Stimulated activated CD4-positive, alpha-beta T cell treated with anti-CD3 and anti-CD28 coated beads, TNF-alpha, amount 100 ng/mL, for 24 hours (primary cell): ENCODE measurements around the gene WFDC10A.
"Not testable (repeated sequence)": the region's sequence is repeated elsewhere in the genome, so short reads cannot be mapped to it uniquely, and the experiment has no call there.

Experiments
- DNase-seq, 3 experiments: peaks; one replicate each; pipeline ENCODE4 v3.0.0-alpha.2; 2020; ENCODE audit warnings: low read depth in 3 of 3

Gene WFDC10A

GRCh38 chr20:45629496-45630100, at the start of gene WFDC10A:
TSS of gene WFDC10A (plus strand) at chr20:45629739. CDS start at chr20:45629814, 75 bp downstream.
- DNase-seq = peak in 1 of 3 experiments; percentile 34

DNA sequence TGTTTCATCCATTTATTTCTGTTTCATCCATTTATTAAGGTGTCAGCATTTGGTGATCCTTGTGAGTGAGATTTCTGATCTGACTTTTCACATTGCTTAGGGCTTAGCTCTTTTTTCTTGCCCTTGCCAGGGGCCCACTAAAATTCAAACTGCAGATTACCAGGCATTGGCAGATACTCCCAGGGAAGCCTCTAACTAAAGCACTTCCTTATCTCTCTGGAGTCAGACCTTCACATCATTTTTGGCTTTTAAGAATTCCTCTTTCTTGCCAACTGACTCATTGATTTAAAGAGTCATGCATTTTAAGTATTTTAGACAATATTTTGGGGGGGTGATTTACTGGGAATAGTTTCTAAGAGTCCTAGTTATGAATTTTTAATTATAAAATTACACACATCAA, 47.8 kb upstream of the WFDC10A start:
- DNase-seq = no peak

- no peak for DNase-seq
Observed at GRCh38 chr20:45583502-45583901, 46.0 kb upstream of the WFDC10A start.

DNA sequence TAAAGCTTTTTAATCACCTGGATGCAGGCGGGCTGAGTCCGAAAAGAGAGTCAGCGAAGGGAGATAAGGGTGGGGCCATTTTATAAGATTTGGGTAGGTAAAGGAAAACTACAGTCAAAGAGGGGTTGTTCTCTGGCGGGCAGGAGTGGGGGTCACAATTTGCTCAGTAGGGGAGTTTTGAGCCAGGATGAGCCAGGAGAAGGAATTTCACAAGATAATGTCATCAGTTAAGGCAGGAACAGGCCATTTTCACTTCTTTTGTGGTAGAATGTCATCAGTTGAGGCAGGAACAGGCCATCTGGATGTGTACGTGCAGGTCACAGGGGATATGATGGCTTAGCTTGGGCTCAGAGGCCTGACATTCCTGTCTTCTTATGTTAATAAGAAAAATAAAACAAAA, 45.2 kb upstream of the WFDC10A start:
- DNase-seq = not testable (repeated sequence)

DNA sequence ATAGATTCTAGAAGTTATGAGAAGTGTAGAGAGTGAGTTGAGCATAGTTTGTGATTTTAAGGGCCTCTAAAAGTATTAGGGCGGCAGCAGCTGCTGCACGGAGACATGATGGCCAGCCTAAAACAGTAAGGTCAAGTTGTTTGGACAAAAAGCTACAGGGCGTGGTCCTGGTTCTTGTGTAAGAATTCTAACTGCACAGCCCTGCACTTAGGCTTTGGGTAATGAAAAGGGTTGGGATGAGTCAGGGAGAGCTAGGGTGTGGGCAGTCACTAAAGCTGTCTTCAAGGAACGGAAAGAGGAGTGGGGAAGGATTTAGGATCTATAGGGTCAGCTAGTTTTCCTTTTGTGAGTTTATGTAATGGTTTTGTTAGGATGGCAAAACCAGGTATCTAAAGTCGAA, 43.6 kb upstream of the WFDC10A start:
- DNase-seq = not testable (repeated sequence)

GRCh38 chr20:45588800-45589199, 40.7 kb upstream of the WFDC10A start:
- DNase-seq = no peak

DNA sequence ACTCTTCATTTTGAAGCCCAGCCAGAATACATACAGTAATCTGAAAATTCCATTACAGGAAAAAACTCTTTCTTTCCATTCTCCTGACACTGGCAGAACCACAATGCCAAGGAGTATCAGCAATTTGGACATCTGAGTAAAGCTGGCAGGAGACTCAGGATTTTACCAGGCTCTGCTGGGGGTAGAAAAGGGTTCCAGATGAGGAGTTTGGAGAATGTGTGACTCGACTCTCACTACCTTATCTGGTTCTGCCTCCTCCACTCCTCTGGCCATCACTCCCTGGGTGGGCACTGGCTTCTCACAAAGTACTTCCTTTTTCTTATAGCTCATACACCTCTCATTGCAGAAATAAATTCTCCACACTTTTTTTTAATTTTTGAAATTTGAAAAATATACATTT, 39.8 kb upstream of the WFDC10A start:
- DNase-seq = no peak

- DNase-seq = no peak
Observed at GRCh38 chr20:45592574-45593189, 36.9 kb upstream of the WFDC10A start.

- DNase-seq = no peak
Observed at GRCh38 chr20:45593498-45593897, 36.0 kb upstream of the WFDC10A start.

- DNase-seq = no peak
Observed at GRCh38 chr20:45595235-45595634, 34.3 kb upstream of the WFDC10A start.

GRCh38 chr20:45607810-45608209, 21.7 kb upstream of the WFDC10A start:
- DNase-seq = no peak

DNA sequence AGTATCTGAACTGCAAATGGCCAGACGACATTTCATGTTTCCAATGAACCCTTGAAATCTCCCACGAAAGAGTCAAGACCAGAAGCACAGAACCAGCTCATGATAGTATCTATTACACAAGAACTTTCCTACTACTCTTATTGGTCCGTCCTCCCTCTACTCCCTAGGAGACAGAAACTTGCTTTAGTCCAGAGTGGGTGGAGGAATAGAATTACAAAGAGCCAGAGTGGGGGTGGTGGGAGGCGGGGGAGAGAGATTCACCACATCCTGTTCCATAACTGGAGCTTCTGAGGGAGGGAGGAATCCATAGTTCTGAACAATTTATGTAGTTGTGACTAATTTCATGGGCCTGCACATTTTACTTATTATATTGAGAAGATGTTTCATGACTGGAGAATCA, 18.5 kb upstream of the WFDC10A start:
- peak in 2 of 3 experiments; percentile 26 to 71 for DNase-seq

GRCh38 chr20:45612314-45612713, 17.2 kb upstream of the WFDC10A start:
- DNase-seq = no peak

DNA sequence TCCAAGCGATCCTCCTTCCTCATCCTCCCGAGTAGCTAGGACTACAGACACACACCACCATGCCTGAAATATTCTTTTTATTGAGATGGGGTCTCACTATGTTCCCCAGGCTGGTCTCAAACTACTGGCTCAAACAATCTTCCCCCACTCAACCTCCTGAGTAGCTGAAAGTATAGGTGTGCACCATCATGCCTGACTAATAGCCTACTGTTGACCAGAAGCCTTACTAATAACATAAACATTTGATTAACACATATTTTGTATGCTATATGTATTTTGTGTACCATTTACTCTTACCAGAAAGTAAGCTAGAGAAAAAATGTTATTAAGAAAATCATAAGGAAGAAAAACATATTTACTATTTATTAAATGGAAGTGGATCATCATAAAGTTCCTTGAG, 11.9 kb upstream of the WFDC10A start:
- no peak for DNase-seq

DNA sequence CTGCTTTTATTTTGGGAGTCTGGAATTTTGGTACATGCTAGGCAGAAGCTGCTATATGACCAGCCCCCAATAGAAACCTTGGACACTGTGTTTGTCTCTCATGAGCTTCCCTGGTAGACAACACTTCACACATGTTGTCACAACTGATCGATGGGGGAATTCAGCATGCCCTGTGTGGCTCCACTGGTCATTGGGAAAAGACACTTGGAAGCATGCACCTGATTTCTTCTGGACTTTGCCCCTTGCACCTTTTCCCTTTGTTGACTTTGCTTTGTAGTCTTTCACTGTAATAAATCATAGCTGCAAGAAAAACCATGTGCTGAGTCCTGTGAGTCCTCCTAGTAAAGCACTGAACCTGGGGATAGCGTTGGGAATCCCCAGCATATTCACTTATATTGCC, 7.9 kb upstream of the WFDC10A start:
- no peak for DNase-seq

- DNase-seq = no peak
Observed at GRCh38 chr20:45626540-45626939, 3.0 kb upstream of the WFDC10A start.

DNA sequence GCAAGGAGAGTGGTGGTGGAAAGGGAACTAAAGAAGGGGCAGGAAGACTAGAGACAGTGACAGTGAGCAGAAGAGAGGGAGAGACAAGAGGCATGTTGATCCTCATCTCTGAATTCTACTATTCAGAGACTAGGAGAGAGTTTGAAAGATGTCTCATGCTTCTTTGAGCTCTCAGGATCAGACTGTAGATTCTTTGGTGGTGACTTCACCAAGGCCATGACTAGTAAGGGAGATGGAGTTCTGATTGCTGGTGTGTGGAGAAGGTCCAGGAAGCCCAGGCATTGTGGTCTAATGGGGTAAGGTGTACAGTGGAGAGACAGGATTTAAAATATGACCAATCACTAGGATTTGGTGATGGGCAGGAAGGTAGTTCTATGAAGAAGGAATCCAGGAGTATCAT, 832 bp downstream of the WFDC10A start:
- no peak for DNase-seq

- no peak for DNase-seq
Observed at GRCh38 chr20:45631184-45631583, 1.6 kb downstream of the WFDC10A start, which contains the start of gene WFDC9. TSS of gene WFDC9 (minus strand) at chr20:45631284. CDS start at chr20:45610181, 21,103 bp downstream.

GRCh38 chr20:45636513-45636912, 7.0 kb downstream of the WFDC10A start:
- no peak for DNase-seq

DNA sequence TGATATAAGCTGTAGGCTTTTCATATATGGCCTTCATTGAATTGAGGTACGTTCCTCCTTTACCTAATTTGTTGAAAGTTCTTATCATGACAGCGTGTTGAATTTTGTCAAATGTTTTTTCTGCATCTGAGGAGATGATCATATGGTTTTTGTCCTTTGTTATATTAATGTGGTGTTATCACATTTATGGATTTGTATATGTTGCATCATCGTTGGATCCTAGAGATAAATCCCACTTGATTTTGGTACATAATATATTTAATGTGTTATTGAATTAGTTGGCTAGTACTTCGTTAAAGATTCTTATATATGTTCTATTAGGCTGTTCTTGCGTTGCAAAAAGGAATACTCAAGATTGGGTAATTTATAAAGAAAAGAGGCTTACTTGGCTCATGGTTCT, 10.1 kb downstream of the WFDC10A start:
- DNase-seq = no peak

- not testable (repeated sequence) for DNase-seq
Observed at GRCh38 chr20:45641076-45641475, 11.5 kb downstream of the WFDC10A start.

DNA sequence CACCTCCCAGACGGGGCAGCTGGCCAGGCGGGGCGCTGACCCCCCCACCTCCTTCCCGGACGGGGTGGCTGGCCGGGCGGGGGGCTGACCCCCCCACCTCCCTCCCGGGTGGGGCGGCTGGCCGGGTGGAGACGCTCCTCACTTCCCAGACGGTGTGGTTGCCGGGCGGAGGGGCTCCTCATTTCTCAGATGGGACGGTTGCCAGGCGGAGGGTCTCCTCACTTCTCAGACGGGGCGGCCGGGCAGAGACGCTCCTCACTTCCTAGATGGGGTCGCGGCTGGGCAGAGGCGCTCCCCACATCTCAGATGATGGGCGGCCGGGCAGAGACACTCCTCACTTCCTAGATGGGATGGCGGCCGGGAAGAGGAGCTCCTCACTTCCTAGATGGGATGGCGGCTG, 16.3 kb downstream of the WFDC10A start:
- DNase-seq = not testable (repeated sequence)

DNA sequence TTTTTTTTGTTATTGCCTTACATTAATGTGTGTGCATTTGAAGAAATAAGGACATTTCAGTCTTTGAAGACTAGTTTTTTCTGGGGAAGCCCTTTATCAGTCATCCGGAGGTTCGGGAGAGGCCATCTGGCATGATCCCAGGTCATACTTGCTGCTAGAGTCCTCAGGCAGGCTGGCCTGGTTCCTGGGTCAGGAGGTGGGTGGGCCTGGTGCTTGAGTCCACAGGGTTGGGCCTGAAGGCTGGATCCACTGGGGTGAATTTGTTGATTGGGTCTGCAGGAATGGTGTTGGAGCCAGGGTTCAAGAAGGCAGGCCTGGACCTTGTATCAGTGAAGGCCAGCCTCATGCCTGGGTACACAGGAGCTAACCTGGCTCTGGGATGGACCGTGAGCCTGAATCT, 17.3 kb downstream of the WFDC10A start:
- no peak for DNase-seq
